Measurements from ENCODE around the gene SPRTN. TPM values are rescaled to one million over a fixed set of nuclear protein-coding genes. Genes with fewer than 3 reads are reported as not detected.

SPRTN gene
- total RNA-seq, 1 donor from 2014 or later, result 13.9 TPM

GRCh38 chr1:231334952-231335351 lies 3.1 kb upstream of the SPRTN start:
- H3K9me3 Mint-ChIP-seq (ENCODE audit: low read depth), result no peaks in the 10 kb centered on the region
- no peak overlapping the region for H3K27ac Mint-ChIP-seq
- no peaks in the 10 kb centered on the region for H3K27me3 Mint-ChIP-seq
- no peak for TF ChIP-seq CTCF (IDR thresholded peaks at IDR 0.05; ENCODE audit: unreplicated experiment)
- peaks cover 42% of the 10 kb centered on the region for H3K4me1 Mint-ChIP-seq (ENCODE audit: low read depth)
- no peak for DNase-seq (ENCODE audit: low spot score, unreplicated experiment)
- H3K36me3 Mint-ChIP-seq (ENCODE audit: insufficient read depth), result no peaks in the 10 kb centered on the region
- H3K4me3 Mint-ChIP-seq (ENCODE audit: low read depth), result peak overlapping the region; percentile 37

GRCh38 chr1:231335663-231336602 lies 2.2 kb upstream of the SPRTN start:
- Mint-ChIP-seq H3K4me1 (ENCODE audit: low read depth) (peaks cover 42% of the 10 kb centered on the region), H3K27ac (peak overlapping the region; percentile 22), H3K27me3 (no peaks in the 10 kb centered on the region), H3K36me3 (ENCODE audit: insufficient read depth) (peaks cover 5% of the 10 kb centered on the region), H3K9me3 (ENCODE audit: low read depth) (no peaks in the 10 kb centered on the region), H3K4me3 (ENCODE audit: low read depth) (peak overlapping the region; percentile 100)
- no peak for DNase-seq (ENCODE audit: low spot score, unreplicated experiment)
- TF ChIP-seq CTCF (IDR thresholded peaks at IDR 0.05; ENCODE audit: unreplicated experiment), result no peak

- peaks cover 8% of the 10 kb centered on the region for H3K36me3 Mint-ChIP-seq (ENCODE audit: insufficient read depth)
- H3K4me1 Mint-ChIP-seq (ENCODE audit: low read depth), result peaks cover 42% of the 10 kb centered on the region
- no peaks in the 10 kb centered on the region for H3K27me3 Mint-ChIP-seq
- no peaks in the 10 kb centered on the region for H3K9me3 Mint-ChIP-seq (ENCODE audit: low read depth)
- H3K27ac Mint-ChIP-seq, result peak overlapping the region; percentile 97
- TF ChIP-seq CTCF (IDR thresholded peaks at IDR 0.05; ENCODE audit: unreplicated experiment), result no peak
- DNase-seq (ENCODE audit: low spot score, unreplicated experiment), result peak; percentile 46
- peak overlapping the region; percentile 100 for H3K4me3 Mint-ChIP-seq (ENCODE audit: low read depth)
Observed at GRCh38 chr1:231337043-231337471, 1.0 kb upstream of the SPRTN start.

GRCh38 chr1:231337472-231338269 lies 422 bp upstream of the SPRTN start, which contains the start of gene EXOC8:
EXOC8 (minus strand) TSS chr1:231337852; CDS start chr1:231337745, 107 bp downstream.
- DNase-seq (ENCODE audit: low spot score, unreplicated experiment), result peak; percentile 98
- TF ChIP-seq CTCF (IDR thresholded peaks at IDR 0.05; ENCODE audit: unreplicated experiment), result peak; percentile 12
- peak within 1 kb of the TSS; percentile 97 for H3K27ac Mint-ChIP-seq
- no peaks in the 10 kb centered on the region for H3K9me3 Mint-ChIP-seq (ENCODE audit: low read depth)
- H3K4me1 Mint-ChIP-seq (ENCODE audit: low read depth), result peaks cover 42% of the 10 kb centered on the region
- no peaks in the 10 kb centered on the region for H3K27me3 Mint-ChIP-seq
- H3K36me3 Mint-ChIP-seq (ENCODE audit: insufficient read depth), result peaks cover 8% of the 10 kb centered on the region
- H3K4me3 Mint-ChIP-seq (ENCODE audit: low read depth), result peak within 1 kb of the TSS; percentile 100
